GM12873 (cell line): ENCODE data around the gene RHBDD1.

ENCODE experiments used
- CTCF ChIP-seq: IDR thresholded peaks from 2 replicates; pipeline ENCODE4 v1.5.1; 2012; ENCODE audit warnings: low read depth, mild to moderate bottlenecking, moderate library complexity, low read length, control low read depth; ENCODE audit not compliant: insufficient read depth; ENCODE audit errors: missing control alignments

RHBDD1 gene

DNA sequence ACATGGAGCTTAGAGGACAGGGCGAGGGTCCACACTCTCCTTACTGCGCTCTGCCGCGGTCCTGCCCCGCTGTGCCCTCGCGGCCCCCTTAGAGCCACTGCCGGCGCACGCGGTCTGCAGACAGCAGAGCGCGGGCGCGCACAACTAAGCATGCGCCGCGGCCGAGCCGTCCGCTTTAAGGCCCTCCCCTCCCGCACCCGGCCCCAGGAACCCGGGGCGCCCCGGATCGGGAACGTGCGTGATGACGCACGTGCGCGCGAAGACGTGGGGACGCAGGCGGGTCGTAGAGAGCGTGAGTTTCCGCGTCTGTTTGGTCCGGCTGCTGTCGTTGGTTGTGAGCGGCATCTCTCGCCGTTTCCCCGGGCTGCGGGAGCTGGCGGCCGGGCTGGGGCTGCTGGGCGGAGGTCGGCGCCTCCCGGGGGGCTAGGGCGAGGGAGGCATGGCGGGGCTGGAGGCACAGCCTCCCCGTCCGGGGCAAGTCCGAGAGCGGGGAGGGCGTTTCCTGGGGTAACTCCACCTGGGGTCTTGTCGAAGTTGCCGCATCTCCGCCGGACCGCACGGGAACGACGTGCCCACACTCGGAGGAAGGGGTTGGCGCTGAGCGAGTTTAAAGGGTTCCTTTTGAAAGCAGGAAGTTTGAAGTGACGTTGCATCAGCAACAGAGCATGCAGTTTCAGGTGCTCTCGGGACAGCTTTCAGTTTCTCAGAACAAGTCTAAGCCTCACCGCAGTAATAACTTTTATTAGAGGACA, at the start of gene RHBDD1:
Gene RHBDD1, plus strand, starts transcription at position 259 of the 752 bp plus-strand sequence. CDS start 28,640 bp downstream, outside the sequence.
- no peak for TF ChIP-seq CTCF

DNA sequence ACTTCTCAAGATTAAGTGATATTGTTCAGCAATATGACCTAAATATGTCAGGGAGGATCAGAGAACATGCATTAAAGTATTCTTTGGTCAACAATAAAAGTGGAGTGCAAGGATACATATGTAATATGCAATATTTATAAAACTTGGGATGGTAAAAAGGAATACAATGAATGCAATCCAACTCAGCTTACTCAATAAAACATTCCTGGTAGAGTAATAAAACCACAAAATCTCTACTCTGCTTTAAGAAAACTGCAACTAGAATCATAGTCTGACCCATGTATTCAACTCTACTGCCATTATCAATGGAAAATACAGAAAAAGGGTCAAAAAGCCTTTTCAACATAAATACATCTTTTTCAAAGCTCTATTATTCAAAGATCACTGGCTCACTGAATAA, 47.8 kb upstream of the RHBDD1 start:
- TF ChIP-seq CTCF = no peak

DNA sequence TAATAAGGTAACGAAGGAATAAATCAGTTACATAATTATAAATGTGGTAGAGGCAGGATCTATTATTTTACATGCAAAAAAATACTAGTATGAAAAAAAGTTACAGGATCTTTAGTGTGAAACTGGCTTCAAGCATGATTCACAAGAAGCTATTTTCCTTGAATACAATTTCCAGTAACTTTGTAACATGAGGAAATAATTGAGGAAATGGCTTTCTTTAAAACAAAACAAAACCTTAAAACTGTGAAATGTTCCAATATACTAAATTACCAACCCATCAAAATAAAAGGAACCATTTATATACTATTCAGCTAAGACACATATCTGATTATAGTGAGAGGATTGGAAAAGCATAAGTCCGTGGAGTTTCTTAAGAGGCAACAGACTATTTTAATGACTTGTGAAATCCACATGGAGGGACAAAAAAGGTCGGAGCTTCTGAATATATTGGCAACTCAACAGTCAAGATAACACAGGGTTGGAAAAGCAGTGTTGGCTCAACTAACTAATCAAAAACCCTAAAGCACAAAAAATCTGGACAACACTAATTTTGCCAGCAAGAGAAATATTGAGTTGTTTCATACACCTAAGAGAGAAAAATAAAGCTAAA, 46.9 kb upstream of the RHBDD1 start:
- no peak for TF ChIP-seq CTCF

DNA sequence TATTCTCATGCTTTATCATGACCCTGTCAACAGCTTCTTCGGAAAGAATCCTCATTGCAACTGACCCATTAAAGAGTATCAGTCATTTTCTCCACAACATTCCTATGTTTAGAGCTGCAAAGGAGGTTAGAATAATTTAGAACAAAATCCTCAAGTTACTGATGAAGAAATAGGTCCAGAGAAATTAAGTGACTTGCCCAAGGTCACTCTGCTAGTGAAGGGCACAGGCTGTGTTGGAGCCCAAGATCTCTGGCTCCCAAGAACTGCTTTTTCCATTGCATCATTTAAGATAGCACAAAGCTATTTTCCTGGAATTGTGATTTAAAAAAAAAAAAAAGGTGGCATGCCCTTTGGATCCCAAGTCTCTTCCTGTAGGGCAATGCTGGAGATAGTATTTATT, 45.8 kb upstream of the RHBDD1 start:
- no peak for TF ChIP-seq CTCF

DNA sequence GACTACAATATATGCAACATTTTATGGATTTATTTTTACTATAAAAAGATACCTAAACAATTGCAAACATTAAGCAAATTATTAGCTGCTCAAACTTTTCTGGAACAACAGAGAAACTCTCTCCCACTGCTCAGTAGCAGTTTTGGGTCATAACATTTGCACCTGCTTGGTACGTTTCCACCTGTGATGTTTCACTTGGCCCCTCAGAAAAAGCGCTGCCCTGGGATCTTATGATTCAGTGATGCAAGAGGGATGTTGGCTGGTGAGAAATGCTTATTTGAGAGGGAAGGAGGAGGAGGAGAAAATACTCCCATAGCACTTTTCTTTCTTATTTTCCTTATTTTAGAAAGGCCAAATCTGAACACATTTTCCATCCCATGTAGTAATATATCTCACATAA, 45.4 kb upstream of the RHBDD1 start:
- TF ChIP-seq CTCF = no peak

- no peak for TF ChIP-seq CTCF
Observed at GRCh38 chr2:226791056-226791486, 44.8 kb upstream of the RHBDD1 start.

DNA sequence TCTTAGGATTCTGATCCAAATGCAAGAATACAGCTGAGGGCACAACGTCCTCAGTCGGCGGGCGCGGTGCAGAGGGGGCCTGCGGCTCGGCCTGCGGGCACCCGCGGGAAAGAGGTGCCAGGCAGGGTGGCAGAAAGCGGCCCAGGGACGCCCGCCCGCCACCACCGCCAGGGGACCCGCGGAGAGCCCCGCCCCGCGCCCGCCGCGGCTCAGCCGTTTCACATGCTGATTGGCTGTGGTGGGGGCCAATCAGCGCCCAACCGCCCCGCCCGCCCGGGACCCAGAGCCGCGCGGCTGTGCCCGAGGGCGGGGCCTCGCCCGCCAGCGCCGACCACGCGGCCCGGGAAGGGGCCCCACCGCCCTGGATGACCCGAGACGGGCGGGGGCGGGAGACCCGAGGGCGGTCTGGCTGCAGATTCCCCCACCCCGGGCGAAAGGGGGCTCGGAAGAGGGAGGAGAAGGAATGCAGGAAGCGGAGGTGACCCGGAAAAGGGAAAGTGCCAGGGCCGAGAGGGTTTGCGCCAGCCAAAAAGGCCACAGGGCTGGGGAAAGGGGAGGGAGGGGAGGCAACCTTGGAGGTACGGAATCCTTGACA, 44.3 kb upstream of the RHBDD1 start:
- peak; percentile 34 for TF ChIP-seq CTCF
